Activated CD4-positive, CD25-positive, alpha-beta regulatory T cell (primary cell): ENCODE measurements around the gene PHLPP2.
"Not testable (repeated sequence)": the region's sequence is repeated elsewhere in the genome, so short reads cannot be mapped to it uniquely, and the experiment has no call there.

Experiments
- DNase-seq, 4 experiments: peaks; one replicate each; lab custom pipeline; 2025; lab: John Stamatoyannopoulos, UW

The PHLPP2 gene

DNA sequence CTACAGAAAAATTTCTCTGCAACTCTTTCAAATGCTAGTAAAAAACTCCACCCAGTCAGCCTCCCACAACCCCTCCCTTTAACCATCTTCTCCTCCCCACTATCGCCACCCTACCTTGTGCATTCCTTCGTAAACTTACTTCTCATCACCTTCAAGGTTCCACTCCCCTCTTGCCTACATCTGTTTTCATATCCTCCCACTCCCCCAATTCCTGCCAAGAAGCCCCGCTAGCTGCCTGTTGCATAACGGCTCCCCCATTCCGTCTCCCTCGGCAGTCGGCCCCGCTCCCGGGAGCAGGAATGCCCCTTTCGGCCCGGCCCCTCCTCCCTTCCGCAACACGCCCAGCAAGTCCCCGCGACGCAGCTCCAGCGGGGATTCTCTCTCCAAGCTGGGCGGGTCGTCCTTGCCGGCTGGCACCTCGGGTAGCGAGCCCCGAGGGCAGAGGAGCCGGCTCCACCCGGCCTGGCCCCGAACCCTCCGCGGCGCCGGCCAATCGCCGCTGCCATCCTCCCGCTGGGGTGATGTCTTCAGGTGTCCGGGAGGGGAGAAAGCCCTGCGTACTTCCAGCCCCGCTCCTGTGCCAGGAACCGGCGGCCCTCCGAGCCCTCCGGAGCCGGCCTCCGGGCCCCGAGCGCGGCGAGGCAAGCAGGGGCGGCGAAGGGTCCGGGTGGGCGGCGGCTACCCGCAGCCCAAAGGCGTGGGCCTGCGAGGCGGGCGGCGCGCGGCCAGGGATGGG is 1.5 kb downstream of the PHLPP2 start:
- peak; percentile 9 to 22 (median 14) for DNase-seq

DNA sequence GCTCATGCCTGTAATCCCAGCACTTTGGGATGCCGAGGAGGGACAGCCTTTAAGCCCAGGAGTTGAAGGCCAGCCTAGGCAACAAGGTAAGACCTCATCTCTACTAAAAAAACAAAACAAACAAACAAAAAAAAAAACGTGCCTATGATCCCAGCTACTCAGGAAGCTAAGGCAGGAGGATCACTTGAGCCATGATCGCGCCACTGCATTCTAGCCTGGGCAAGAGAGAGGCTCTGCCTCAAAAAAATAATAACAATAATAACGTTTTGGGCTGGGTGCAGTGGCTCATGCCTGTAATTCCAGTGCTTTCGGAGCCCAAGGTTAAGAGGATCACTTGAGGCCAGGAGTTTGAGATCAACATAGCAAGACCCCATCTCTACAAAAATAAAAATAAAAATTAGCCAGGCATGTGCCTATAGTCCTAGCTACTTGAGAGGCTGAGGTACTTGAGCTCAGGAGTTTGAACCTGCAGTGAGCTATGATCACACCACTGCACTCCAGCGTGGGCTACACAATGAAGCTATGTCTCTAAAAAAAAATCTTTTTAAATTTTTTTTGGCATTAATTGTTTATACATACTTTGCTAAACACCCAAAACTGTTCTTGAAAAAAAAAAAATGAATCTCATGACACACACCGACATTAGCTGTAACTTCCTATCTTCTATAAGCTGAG is 3.3 kb downstream of the PHLPP2 start:
- no peak for DNase-seq

DNA sequence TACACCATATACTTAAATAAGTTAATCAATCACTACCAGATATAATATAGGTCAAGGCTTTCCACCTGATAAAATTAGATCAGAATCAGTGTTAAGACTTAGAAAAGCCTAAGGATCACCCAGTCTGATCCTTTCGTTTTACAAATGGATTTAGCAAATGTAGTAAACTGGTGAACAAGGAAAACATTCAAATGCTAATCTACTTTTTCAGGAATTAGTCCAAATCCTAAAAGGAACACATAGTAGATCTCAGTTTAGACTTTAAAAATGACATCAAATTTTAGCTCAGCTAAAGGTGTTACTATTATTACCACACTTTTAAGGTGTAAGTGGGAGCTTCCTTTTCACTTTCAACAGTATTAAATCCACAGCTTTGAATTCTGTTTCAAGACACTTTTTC is 12.0 kb downstream of the PHLPP2 start:
- no peak for DNase-seq

DNA sequence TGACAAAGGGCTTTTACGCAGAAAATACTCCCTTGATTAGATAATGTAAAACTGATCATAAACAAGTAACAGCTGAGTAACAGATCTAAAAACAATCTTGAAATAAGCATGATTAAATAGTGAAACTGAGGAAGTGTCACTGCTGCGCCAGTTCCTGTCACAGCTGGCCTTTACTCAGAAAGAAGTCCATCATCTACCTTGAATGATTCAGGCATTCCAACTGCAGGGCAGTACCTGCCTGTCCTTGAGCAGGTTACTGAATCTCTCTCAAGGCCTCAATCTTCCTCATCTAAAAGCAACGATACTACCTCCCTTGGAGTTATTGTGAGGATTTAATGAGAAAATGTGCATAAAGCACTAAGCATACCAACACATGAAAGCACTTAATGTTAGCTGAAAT is 12.7 kb downstream of the PHLPP2 start:
- DNase-seq: no peak

DNA sequence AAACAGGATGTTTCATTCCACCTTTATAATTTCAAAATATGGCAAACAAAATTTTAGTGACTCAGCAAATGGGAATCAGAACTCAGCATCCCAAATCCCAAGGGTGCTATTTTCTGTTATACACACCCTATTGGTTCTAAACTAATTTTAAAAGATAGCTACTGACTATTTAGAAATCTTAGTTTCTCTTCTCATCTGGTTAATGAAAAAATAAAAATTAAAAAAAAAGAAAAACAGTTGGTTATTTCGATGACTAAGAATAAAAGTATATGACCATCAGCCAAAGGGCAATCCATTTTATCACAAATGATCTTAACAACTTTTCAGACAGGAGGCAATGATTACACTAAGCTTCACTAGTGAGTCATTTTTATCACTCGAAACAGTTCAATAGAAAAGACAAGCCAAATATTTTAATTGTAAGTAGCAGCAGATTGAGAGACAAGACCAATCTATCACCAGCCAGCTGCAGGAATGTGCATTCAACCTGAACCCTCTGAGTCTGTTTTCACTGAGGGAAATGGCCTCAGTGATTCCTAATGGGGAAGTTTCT is 15.2 kb downstream of the PHLPP2 start:
- DNase-seq: no peak

DNA sequence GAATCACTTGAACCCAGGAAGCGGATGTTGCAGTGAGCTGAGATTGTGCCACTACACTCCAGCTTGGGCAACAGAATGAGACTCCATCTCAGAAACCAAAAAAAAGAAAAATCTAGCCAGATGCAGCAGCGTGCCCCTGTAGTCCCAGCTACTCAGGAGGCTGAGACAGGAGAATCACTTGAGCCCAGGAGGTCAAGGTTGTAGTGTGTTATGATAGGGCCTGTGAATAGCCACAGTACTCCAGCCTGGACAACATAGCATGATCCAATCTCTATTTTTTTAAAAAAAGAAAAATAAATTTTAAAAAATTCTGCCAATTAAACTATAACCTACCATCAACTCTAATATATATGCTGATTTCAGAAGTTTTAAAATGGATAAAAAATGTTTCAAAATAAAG is 15.8 kb downstream of the PHLPP2 start:
- no peak for DNase-seq

DNA sequence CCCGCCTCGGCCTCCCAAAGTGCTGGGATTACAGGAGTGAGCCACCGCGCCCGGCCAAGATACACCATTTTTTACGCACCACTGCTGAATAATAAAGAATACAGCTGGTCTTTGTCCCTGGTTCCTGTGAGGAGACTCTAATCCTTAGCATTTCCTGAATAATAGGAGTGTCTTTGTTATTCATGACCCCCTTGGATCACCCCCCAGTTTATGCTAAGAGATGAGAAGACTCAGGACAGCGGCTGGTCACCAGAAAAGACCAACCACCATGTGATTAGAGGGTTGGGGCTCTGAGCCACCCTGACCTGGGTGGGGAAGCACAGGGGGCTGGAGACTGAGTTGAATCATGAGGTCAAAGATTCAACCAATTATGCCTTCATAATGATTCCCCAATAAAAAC is 17.3 kb downstream of the PHLPP2 start:
- no peak for DNase-seq

DNA sequence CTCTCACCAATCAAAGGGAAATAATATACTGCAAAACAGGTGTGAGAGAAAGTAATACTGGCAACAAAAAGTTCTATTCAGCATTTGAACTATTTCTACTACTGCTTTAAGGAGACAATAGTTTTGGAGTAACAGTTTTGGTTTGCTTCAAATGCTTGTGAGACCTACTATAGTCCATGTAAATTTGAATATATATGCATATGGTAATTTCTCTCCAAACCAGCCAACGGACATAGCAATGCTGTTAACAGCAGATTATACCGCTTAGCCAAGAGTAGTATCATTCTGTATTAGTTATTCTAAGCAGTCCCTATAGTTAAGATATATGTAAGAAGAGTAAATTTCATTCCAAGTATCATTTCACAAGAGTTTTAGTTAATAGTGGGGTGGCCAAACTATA is 18.5 kb downstream of the PHLPP2 start:
- no peak for DNase-seq

DNA sequence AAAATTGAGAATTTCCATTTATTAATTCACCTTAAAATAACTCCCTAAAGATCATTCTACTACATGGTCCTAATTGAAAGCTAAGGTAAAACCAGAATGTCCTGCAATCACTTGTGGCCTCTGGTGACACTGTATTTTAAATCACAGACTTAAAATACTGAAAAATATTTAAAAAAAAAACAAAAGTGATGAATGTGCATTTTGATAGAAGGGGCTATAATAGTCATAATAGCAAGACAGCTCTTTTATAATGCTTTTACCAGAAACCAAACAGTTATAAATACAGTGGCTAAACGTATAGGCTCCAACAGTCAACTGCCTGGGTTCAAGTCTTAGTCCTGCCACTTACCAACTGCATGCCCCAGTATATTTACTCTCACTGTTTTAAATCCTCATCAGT is 21.2 kb downstream of the PHLPP2 start:
- no peak for DNase-seq

DNA sequence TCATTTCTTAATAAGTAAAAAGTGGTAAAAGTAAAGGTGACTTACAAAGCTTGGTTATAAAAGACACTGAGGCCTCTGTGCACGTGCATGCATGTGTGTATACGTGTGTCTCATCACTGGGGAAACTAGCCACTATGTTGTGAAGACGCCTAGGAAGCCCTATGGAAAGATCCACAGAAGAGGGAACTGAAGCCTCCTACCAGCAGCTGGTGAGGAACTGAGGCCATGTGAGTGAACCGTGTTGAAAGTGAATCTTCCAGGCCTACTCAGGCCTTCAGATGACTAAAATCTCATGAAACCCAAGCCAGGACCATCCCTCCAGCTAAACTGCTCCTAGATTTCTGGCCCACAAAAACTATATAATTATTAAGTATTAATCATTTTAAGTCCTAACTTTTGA is 23.7 kb downstream of the PHLPP2 start:
- no peak for DNase-seq

DNA sequence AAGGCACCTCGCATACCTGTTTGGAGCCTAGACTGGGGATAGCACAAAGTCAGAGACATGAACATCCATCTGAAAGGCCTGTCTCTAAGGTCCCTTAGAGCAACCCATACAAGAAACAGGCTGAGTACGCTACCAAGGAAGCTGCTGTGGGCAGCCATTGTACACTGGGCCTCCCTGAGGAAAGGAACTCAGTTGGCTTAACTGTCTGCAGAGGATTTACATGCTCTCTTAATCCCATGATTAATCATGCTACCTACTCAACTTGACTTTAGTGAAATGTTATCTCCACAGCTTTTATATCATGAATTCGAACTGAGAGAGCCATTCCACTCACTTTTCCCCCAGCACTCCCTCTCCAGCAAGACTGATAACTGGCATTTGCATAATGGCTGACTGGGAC is 26.0 kb downstream of the PHLPP2 start:
- no peak for DNase-seq

DNA sequence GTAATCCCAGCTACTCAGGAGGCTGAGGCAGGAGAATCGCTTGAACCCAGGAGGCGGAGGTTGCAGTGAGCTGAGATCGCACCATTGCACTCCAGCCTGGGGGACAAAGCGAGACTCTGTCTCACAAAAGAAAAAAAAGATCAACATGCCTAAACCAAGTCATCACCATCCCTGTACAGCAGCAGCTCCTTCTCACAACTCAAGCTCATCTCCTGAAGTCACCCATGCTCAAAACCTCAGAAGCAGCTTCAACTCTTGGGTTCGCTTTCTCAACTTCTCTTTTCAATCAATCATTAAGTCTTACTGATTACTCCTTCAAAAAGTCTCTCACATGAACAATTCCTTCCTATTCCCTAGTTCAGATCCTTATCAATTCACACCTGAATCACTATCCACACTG is 31.3 kb downstream of the PHLPP2 start:
- no peak for DNase-seq

DNA sequence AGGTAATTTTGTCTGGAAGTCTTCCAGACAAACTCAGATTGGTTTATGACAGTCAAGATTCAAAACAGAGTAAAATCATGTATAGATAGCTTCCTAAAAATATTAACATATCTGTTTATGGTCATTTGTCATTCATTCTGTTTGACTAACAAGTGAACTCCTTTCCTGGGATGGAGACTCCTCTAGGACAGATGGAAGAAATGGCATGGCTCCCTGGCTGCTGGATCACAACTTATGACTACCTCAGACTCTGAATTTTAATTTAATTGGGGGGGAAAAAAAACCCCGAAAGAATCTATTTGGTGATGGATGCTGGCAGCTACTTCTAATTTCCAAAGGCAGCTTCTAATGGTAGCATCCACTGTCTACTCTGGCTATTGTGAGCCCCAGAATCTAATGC is 34.6 kb downstream of the PHLPP2 start:
- DNase-seq: no peak

DNA sequence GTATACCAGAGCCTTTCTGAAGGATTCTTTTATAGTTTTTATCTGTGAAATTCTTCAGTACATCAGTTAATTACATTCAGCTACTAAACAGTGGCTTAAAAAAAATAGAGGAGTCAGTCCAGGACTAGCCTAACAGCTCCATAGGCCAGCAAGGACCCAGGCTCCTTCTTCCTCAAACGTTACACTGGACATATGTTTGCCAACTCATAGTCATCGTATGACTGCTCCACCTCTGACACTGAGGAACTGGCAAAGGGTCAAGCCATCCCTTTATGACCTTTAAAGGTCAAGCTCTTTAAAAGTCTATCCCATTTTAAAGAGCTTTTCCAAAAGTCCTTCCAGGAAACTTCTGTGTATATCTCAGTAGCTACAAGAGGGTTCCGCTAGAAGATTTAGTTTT is 36.6 kb downstream of the PHLPP2 start:
- no peak for DNase-seq

DNA sequence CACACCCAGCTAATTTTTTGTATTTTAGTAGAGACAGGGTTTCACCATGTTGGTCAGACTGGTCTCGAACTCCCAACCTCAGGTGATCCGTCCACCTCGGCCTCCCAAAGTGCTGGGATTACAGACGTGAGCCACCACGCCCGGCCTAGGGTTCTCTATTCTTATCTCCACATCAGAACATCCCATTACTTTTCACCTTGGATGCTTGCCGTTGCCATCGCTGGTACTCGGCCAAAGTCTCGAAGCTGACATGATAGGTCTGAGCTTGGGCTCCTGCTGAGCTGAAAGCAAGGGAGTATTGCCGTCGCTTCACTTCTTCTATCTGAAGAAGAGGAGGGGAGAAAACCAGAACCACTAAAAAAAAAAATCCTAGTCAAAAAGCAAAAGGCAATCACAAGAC is 40.2 kb downstream of the PHLPP2 start:
- DNase-seq: not testable (repeated sequence)

DNA sequence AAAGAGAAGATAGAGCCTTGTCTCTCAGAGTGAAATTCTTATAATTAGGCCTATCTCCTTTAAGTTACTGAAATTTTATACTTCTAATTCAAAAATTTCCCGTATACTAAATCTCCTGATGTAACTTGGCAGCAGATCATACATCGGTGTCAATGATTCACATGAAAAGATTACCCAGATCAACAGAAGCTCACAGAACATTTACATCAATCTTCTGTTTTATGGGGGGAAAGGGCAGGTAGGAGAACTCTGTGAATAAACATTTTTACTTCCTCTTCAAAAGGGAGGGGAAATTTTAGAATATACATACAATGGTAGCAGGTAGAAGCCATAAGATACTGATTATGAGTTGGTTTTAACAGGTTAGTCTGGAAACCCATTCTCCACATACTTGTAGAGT is 43.1 kb downstream of the PHLPP2 start:
- no peak for DNase-seq

DNA sequence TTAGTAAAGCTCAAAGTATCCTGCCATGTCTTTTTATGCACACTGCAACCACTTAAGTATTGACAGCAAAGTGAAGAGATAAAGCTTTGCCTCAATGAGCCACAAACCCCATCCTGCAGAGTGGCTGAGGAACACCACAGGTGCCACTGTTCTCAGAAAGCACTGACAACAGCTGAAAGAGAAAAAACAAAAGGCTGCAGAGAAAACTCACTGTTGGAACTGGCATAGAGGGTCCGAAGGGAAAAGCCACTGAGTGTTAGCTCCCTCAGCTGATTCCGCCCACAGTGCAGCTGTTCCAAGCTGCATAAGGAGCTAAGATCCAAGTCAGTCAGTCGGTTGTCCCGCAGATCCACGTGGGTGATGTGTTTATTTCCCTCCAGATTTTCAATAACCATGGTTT is 48.3 kb downstream of the PHLPP2 start:
- DNase-seq: no peak

DNA sequence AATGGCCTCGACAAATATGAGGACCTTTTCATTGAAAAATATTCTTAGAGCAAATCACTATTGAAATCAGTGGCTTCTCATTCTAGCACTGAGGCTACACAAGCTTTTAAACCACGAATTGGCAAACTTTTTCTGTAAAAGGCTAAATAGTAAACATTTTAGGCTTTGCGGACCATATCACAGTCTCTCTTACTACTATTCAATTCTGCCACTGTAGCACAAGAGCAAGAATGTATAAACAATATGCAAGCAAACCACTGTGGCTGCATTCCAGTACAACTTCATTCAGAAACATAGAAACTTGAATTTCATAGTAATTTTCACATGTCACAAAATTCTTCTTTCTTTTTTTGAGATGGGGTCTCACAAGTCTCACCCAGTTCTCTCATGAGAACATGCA is 49.1 kb downstream of the PHLPP2 start:
- no peak for DNase-seq

DNA sequence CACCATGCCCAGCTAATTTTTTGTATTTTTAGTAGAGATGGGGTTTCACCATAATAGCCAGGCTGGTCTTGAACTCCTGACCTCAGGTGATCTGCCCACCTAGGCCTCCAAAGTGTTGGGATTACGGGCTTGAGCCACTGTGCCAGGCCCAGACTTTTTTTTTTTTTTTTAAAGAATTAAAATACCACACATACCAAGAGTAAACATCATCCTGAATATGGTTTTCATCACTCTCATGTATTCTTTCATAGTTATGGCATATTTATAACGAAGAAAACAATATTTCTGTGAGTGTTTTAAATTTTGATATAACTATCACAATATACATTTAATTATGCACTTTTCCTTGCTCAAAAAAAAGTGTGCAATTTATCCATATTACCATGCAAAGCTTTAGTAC is 50.3 kb downstream of the PHLPP2 start:
- DNase-seq: no peak

DNA sequence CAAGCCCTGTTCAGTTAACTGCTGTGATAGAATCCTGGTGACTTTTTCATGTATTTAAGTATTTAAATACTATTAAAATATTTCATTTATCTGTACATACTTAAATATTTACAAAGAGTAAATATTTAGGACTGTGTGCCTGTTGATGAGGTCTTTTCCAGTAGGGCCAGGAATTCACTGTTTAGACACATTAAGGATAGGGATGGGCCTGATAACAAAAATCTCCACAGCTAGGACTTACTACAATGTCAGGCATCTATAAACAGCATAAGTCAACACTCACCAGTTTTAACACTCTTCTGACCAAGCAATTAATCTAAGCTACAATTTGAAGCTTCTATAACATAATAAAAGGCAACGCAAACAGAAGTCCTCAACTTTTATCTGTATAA is 50.9 kb downstream of the PHLPP2 start:
- DNase-seq: no peak

DNA sequence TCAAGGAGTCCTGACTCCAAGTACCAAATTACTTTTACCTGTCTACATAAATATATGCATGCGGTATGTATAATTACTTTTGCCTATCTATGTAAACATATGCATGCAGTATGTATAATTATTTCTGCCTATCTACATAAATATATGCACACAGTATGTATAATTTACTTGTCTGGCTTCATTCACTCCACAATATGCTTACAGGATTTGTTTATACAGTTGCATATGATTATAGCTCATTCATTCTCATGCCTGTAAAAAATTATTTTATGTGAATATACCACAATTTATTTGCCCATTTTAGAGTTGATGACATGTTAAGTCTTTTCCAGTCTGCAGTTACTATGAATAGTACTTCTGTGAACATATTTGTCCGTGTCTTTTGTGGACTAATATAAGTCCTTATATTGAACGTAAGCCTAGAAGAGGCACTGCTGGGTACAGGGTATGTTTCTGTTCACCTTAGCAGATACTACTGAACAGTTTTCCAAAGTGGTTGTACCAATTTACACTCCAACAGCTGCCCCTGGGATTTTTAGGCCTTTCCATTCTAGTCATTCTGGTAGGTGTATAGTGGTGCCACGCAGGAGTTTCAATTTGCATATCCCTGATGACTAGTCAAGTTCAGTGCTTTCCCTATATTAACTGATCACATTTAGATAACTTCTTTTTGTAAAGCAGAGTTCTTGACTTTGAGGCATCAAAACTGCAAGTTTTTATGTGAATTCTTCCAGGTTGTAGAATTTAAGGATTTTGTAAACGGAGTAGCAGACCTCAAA is 51.5 kb downstream of the PHLPP2 start:
- no peak for DNase-seq

DNA sequence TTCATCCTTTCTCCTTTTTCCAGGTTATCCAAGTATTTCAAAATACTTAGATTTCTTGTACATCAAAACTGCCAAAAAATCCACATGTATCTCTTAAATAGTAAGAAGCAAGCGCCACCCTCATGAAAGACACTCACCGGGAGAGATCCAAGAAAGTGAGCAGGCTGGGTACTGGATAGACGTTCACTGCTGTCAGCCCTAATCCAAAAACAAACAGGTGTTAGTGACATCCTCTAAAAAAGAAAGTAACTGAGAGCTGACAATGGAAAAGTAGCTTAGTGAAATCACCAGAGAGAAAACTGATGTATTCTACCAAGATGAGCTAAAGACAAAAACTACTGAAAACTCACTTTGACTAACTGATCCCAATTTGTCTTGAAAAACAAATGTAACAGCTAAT is 52.4 kb downstream of the PHLPP2 start:
- no peak for DNase-seq

DNA sequence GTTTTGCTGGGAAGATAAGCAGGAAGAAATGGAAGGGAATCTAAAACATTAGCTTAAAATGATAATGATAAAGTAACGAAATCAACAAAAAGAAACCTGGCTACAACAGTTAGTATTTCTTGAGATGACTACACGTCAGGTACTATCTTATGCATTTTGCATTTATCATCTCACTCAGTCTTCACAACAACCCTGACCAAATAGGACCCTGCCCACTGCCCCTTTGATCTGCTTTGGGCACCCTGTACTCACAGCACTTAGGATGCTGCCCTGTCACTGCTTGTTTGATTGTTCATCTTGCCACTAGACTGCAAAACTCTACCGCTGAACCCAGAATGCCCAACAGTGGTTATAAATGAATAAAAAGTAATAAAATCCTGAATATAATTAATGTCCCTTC is 53.3 kb downstream of the PHLPP2 start:
- DNase-seq: no peak
